ENCODE results near the gene GFOD2.

Gene GFOD2

GRCh38 chr16:67748834-67749233 lies 29.7 kb upstream of the GFOD2 start:
- TF ChIP-seq CTCF (conservative IDR thresholded peaks at IDR 0.05), result no peak

GRCh38 chr16:67746846-67747245 lies 27.7 kb upstream of the GFOD2 start:
- TF ChIP-seq CTCF (conservative IDR thresholded peaks at IDR 0.05), result no peak
- H3K27ac ChIP-seq, result no peak overlapping the region

More at GRCh38 chr16:67748834-67749233, 29.7 kb upstream of the GFOD2 start:
- no peak overlapping the region for H3K27ac ChIP-seq

GRCh38 chr16:67741118-67741517 lies 22.0 kb upstream of the GFOD2 start:
- no peak overlapping the region for H3K27ac ChIP-seq
- TF ChIP-seq CTCF (conservative IDR thresholded peaks at IDR 0.05), result no peak

GRCh38 chr16:67740391-67740790 lies 21.3 kb upstream of the GFOD2 start:
- TF ChIP-seq CTCF (conservative IDR thresholded peaks at IDR 0.05), result no peak
- no peak overlapping the region for H3K27ac ChIP-seq

- no peak overlapping the region for H3K27ac ChIP-seq
- TF ChIP-seq CTCF (conservative IDR thresholded peaks at IDR 0.05), result no peak
Measured at GRCh38 chr16:67736858-67737257, 17.7 kb upstream of the GFOD2 start.

- H3K27ac ChIP-seq, result no peak overlapping the region
- no peak for TF ChIP-seq CTCF (conservative IDR thresholded peaks at IDR 0.05)
Measured at GRCh38 chr16:67734731-67735201, 15.7 kb upstream of the GFOD2 start.

GRCh38 chr16:67733734-67734470 lies 14.8 kb upstream of the GFOD2 start:
- no peak overlapping the region for H3K27ac ChIP-seq
- TF ChIP-seq CTCF (conservative IDR thresholded peaks at IDR 0.05), result no peak

All from VCaP (cell line).